NCI-H1417 (cell line): ENCODE data around the gene ABCA1.

ENCODE experiments used
- DNase-seq, 3 experiments: peaks; one replicate each; lab custom pipeline; 2025; lab: John Stamatoyannopoulos, UW

The ABCA1 gene

DNA sequence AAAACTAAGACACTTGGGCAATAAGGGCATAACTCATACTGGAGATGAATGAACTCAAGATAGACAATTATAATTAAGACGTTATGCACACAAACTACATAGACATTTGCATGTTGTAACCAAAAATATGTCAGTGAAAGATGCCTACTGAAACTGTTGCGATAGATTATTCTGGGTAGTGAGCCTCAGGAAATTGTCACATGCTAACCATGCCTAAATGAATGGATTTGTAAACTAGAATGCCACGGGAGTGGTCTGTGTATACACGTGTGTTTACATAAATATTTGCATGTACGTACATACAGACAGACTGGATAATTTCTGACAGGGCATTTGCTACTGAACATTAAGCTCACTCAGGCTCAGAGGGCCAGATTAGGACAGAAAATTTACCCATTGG, 162.8 kb downstream of the ABCA1 start:
- no peak for DNase-seq

DNA sequence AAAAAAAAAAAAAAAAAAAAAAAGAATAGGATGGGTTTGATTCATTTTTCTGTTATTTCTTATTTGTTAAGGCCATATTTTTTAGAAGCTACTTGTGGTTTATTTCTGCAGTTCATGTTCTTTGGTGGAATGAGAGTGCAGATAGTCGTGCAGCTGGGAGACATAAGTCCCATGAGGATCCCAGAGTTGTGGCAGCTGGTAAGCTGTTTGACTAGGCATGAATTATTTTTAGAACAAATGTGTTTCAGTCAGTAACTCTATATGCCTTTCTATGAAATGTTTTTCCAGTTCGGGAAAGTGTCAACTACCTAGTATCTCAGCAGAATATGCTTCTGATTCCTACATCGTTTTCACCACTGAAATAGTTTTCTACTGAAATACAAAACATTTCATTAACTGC, 169.0 kb downstream of the ABCA1 start:
- DNase-seq, result peak in 2 of 3 experiments; percentile 68 to 83

DNA sequence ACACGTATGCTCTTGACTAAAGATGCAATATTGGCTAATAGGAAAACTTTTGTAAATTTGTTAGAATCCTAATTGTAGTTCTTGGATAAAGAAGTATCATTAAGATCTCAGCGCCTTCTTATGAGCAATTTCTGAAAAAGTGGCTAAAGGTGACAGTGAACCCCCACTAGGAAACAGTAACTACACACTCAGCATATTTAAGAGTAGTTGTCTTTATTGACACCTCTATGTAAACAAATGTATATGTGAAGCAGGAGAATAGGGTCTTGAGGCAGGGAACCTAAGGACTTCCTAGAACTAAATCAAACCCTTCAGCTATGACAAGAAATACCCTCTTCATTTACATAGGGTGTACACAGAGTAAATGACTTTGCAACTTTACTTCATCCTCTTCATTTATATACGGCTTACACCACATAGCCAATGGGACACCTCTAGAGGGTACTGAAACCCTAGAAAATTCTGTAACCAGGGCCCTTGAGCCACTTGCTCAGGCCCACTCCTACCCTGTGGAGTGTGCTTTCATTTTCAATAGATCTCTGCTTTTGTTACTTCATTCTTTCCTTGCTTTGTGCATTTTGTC, 177.7 kb downstream of the ABCA1 start:
- DNase-seq, result peak in 1 of 3 experiments; percentile 34

DNA sequence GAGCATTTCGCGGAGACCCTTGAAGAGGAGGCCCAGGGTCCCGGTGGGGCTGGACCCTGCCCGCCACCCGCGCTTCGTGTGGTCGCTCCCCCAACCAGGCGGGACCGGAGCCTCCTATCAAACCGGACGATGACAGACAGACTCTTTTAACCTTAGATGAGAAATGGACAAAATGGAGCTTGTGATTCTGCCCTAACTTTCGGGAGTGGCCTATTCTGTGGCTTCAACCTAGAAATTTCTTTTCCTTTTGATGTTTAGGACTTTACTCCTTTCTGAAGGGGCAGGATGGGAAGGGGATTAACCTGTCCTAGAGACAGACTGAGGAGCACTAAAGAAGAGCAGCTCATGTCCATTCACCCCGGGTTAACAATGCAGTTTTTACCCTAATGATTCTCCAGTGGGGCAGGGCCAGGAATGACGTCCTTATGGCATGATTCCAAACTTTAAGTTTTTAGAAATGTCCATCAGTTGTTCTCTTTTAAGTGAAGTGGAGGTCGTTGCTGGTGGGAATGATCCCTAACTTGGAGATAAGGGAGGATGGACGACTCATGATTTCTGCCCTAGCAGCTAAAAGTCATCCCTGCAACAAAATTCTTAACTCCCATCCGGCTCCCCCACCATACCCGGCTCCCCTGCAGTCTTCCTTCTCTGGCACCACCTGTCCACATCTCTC, 179.5 kb downstream of the ABCA1 start:
- peak in 1 of 3 experiments; percentile 41 for DNase-seq

DNA sequence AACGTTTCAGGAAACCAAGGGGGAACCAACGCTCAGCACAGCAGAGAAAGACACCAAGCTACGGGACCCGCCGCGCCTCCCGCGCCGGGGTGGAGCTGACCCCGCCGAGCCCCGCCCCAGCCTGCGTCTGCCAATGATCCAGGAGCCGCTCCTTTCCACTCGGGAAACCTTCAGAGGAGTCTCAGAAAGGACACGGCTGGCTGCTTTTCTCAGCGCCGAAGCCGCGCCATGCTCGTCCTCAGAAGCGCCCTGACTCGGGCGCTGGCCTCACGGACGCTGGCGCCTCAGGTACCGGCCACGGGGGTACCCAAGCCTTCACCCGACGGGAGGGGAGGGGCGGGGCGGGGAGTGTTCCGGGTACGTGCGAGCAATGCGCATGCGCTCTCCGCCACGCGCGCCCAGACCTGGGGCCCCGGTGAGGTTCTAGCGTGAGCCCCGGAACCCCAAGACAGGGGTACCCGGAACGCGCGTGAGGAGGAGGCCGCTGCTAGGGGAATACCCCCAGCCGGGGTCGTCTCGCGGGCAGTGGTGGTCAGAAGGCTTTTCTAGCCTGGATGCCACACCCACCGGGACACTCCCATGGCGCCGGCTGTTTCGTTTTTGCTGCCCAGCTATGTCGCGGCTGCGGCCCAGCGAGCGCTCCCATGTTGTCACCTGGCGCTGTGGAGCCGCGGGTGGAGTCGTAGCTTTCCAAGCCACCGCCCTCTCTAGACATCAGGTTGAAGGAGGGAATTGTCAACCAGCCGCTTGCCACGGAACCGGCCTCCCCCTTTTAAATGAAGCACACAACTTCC, 180.2 kb downstream of the ABCA1 start, which contains the start of gene NIPSNAP3A:
TSS of gene NIPSNAP3A (plus strand) at position 119 of the 794 bp plus-strand sequence. CDS start at position 229, 110 bp downstream.
- DNase-seq, result peak; percentile 76 to 99 (median 98)

DNA sequence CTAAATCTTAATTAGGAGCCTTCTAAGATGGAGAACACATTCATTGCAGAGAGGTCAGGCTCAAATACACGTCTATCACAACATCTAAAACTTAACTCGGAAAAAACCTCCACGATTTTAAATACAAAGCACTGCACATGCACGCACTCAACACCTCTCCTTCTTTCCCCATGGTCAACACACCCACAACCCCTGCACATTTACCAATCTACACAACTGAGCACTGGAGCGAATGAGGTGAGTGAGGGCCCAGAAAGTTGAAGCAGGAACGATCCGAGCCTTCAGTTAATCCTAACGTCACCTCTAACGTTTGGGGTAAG, 180.8 kb downstream of the ABCA1 start:
- no peak for DNase-seq

DNA sequence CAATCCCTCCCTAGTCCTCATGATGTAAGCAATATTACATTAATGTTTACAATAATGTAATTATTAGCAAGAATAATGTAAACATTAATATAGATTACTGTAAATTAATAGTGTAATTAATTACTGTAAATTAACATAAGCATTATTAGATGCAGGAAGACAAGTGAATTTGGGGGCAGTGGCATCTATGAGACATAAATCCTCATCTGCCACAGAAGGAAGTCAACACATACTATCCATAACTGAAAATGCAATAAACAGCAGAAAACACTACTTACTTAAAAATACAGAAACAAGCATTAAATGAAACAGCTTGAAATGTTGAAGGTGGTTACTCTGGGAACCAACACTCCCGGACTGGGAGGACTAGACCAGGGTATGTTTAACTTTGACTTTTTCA, 181.2 kb downstream of the ABCA1 start:
- peak in 1 of 3 experiments; percentile 52 for DNase-seq

DNA sequence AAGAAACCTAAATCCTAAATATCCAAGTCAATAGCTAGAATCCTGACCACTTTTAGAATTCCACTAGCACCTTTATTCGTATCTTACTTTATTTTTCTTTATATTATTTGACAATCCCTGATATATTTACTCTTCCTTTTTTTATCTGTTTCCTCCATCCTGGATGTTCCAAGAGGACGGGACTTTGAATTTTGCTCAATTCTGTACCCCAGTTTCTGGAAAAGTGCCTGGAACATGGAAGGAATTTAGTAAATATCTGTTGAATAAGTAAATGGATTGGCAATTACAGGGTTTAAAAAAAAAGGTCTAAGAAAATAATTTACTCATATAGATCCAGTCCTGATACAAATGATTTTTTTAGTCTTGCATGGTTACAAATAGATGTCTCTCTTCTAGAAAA, 181.7 kb downstream of the ABCA1 start:
- DNase-seq, result no peak

DNA sequence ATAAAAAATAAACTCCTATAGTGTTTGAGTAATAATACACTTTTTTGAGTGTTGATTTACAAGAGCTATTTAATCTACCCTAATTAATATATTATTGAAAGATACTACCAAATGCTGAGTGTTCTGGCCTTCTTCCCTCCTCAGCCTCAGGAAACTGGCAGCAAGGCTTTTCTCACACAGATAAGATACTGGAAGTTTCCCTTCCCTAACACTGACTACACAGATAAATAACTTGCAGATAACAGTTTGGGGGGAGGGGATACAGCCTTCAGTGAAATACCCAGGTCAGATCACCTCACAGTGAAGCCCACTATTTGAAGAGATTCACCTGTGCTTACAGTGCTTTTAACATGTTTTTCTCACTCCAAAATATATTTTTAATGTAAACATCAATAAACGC, 182.1 kb downstream of the ABCA1 start:
- DNase-seq, result no peak

DNA sequence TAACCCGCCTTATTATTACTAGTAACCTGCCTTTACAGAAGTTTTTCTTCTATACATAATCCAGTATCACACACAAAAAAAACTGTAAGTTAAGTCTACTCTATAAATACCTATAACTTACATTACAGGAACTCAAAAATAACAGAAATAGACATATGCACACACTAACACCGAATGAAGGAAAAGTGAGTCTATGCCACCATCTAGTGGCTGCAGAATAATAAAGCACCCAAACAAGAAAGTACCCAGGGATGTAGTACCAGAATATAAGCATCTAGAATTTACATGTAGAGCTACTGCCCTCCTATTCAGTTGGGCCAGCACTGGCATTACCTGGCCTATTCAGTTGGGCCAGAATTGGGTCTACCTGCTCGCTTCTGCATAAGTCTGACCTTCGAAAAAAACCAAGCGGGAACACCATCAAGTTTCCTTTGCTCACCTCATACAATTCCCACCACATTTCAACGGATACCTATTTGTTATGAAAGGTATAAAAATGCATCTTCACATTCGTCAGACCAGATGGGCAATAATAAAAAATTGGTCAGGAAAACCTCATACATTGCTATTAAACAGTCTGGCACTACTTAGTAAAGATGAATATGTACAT, 184.5 kb downstream of the ABCA1 start:
- peak; percentile 47 to 90 (median 65) for DNase-seq

DNA sequence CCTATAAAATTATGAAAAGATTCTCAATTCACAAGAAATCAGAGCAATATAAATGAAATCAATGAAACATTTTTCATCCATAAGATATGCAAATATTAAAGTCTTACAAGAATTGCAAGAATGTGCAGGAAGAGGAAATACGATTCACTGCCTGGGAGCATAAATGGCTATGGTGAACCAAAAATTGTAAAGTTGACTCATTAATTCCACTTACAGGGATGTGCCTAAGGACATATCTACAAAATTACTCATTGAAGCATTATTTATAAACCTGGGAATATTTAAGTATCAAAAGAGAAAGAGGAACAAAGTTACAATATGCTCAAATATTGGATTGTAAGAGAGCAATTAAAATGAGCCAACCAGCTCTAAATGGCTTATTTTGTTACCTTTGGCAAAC, 187.3 kb downstream of the ABCA1 start:
- DNase-seq, result no peak

GRCh38 chr9:104738452-104738851, 189.5 kb downstream of the ABCA1 start:
- DNase-seq, result no peak
